IPS DF 19.7 (cell line): ENCODE measurements around the gene RGS9BP.
"Not testable (repeated sequence)": the region's sequence is repeated elsewhere in the genome, so short reads cannot be mapped to it uniquely, and the experiment has no call there.

ENCODE experiments used
- DNase-seq: peaks from one replicate; pipeline ENCODE4 v3.0.0-alpha.2; 2013; ENCODE audit warnings: low read depth, low spot score

Gene RGS9BP

GRCh38 chr19:32694851-32695250 lies 19.2 kb downstream of the RGS9BP start:
- not testable (repeated sequence) for DNase-seq

GRCh38 chr19:32695506-32695905 lies 19.9 kb downstream of the RGS9BP start:
- DNase-seq, result not testable (repeated sequence)

GRCh38 chr19:32696771-32697170 lies 21.1 kb downstream of the RGS9BP start:
- not testable (repeated sequence) for DNase-seq

- DNase-seq, result not testable (repeated sequence)
Observed at GRCh38 chr19:32700129-32700528, 24.5 kb downstream of the RGS9BP start.

GRCh38 chr19:32702010-32702409 lies 26.4 kb downstream of the RGS9BP start:
- DNase-seq, result no peak

GRCh38 chr19:32704006-32704405 lies 28.4 kb downstream of the RGS9BP start:
- DNase-seq, result not testable (repeated sequence)

- DNase-seq, result no peak
Observed at GRCh38 chr19:32708457-32708856, 32.8 kb downstream of the RGS9BP start.

GRCh38 chr19:32709032-32709431 lies 33.4 kb downstream of the RGS9BP start:
- no peak for DNase-seq

GRCh38 chr19:32711747-32712146 lies 36.1 kb downstream of the RGS9BP start:
- no peak for DNase-seq

GRCh38 chr19:32716203-32716602 lies 40.6 kb downstream of the RGS9BP start:
- DNase-seq, result not testable (repeated sequence)

- no peak for DNase-seq
Observed at GRCh38 chr19:32717496-32717895, 41.8 kb downstream of the RGS9BP start.

- DNase-seq, result no peak
Observed at GRCh38 chr19:32718286-32718685, 42.6 kb downstream of the RGS9BP start.

GRCh38 chr19:32719611-32720059 lies 44.0 kb downstream of the RGS9BP start, which contains the start of gene TDRD12:
TSS of gene TDRD12 (plus strand) at chr19:32719767. CDS start at chr19:32720073, 306 bp downstream.
- DNase-seq, result peak; percentile 25

GRCh38 chr19:32720216-32720935 lies 44.7 kb downstream of the RGS9BP start:
- no peak for DNase-seq

- no peak for DNase-seq
Observed at GRCh38 chr19:32720936-32721250, 45.2 kb downstream of the RGS9BP start.
